ENCODE results near the gene TAGAP. TPM values are rescaled to one million over a fixed set of nuclear protein-coding genes. Genes with fewer than 3 reads are reported as not detected.

Gene TAGAP
- polyA plus RNA-seq, 1 donor (not counting 4 experiments of a cell fraction or from before 2014, with no cell fraction given), result 0.08 TPM

DNA sequence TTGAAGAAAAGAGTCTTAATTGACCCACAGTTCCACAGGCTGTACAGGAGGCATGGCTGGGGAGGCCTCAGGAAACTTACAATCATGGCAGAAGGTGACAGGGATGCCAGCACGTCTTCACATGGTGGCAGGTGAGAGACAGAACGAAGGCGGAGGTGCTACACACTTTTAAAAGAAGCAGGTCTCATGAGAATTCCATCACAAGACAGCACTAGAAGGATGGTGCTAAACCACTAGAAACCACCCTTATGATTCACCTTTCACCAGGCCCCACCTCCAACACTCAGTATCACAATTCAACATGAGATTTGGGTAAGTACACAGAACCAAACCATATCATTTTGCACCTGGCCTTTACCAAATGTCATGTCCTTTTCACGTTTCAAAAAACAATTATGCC lies 20.9 kb downstream of the TAGAP start:
- no peak for TF ChIP-seq EZH2 (IDR thresholded peaks at IDR 0.05; ENCODE audit: low read length)
- no peak for TF ChIP-seq CTCF (optimal IDR thresholded peaks at IDR 0.05 in 1 of 3, IDR thresholded peaks at IDR 0.05 in 1 of 3, conservative IDR thresholded peaks at IDR 0.05 in 1 of 3; ENCODE audit: extremely low read depth in 1 of 3, insufficient read depth in 2 of 3, low read length in 3 of 3)
- Histone ChIP-seq H3K27ac (ENCODE audit: control insufficient read depth, insufficient read depth, low read length) (no peak overlapping the region), H3K9me1 (ENCODE audit: control insufficient read depth, extremely low read depth, insufficient read depth, low read length) (no peaks in the 10 kb centered on the region), H3K9me3 (ENCODE audit: control insufficient read depth, low read depth, low read length) (no peaks in the 10 kb centered on the region), H3K9ac (ENCODE audit: control insufficient read depth, extremely low read depth, insufficient read depth, low read length) (no peak overlapping the region), H3K36me3 (ENCODE audit: control insufficient read depth in 2 of 2, extremely low read depth in 1 of 2, insufficient read depth in 2 of 2, low read length in 2 of 2) (no peaks in the 10 kb centered on the region), H3K79me2 (ENCODE audit: control insufficient read depth, insufficient read depth, low read length) (no peaks in the 10 kb centered on the region), H4K20me1 (ENCODE audit: control insufficient read depth, extremely low read depth, insufficient read depth, low read length) (no peaks in the 10 kb centered on the region), H3K4me1 (ENCODE audit: control insufficient read depth, extremely low read depth, insufficient read depth, low read length) (no peaks in the 10 kb centered on the region), H2AFZ (ENCODE audit: control insufficient read depth, low read length) (no peak overlapping the region), H3K4me2 (ENCODE audit: control insufficient read depth, extremely low read depth, insufficient read depth, low read depth, low read length) (no peak overlapping the region), H3K4me3 (ENCODE audit: control insufficient read depth in 2 of 3, extremely low read depth in 1 of 3, insufficient read depth in 2 of 3, low read depth in 1 of 3, low read length in 3 of 3) (no peak overlapping the region), H3K27me3 (ENCODE audit: control insufficient read depth, extremely low read depth, insufficient read depth, low read length) (no peaks in the 10 kb centered on the region)
- DNase-seq (ENCODE audit: low read depth, low spot score), result no peak
- dilution Hi-C loops (cut with MboI; ENCODE audit: extremely low pct_ligation_motif_present, low sequenced_read_pairs), result no loop called here
- no peak for FAIRE-seq

DNA sequence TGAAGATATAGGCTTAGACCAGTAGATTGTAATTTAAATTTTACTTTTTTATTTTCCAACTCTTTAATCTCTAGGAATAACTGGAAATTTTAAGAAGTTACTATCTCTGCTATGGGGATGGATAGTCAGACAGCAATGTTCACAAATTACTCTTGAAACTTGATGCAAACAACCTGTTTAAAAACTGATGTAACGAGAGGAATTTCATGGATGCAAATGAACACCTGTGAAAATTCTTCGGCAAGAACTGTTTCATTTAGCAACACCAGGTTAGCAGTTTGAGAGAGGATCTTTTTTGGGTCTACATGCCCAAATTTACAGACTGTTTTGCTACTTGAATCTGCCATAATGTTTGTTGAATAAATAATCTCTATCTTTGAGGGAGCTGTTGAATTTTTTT lies 24.8 kb downstream of the TAGAP start:
- DNase-seq (ENCODE audit: low read depth, low spot score) (no peak), FAIRE-seq (no peak)
- Histone ChIP-seq H4K20me1 (ENCODE audit: control insufficient read depth, extremely low read depth, insufficient read depth, low read length) (no peaks in the 10 kb centered on the region), H3K9me1 (ENCODE audit: control insufficient read depth, extremely low read depth, insufficient read depth, low read length) (no peaks in the 10 kb centered on the region), H3K27ac (ENCODE audit: control insufficient read depth, insufficient read depth, low read length) (no peak overlapping the region), H3K4me2 (ENCODE audit: control insufficient read depth, extremely low read depth, insufficient read depth, low read depth, low read length) (no peak overlapping the region), H2AFZ (ENCODE audit: control insufficient read depth, low read length) (no peak overlapping the region), H3K27me3 (ENCODE audit: control insufficient read depth, extremely low read depth, insufficient read depth, low read length) (no peaks in the 10 kb centered on the region), H3K4me1 (ENCODE audit: control insufficient read depth, extremely low read depth, insufficient read depth, low read length) (no peaks in the 10 kb centered on the region), H3K79me2 (ENCODE audit: control insufficient read depth, insufficient read depth, low read length) (no peaks in the 10 kb centered on the region), H3K9ac (ENCODE audit: control insufficient read depth, extremely low read depth, insufficient read depth, low read length) (no peak overlapping the region), H3K9me3 (ENCODE audit: control insufficient read depth, low read depth, low read length) (no peaks in the 10 kb centered on the region), H3K36me3 (ENCODE audit: control insufficient read depth in 2 of 2, extremely low read depth in 1 of 2, insufficient read depth in 2 of 2, low read length in 2 of 2) (no peaks in the 10 kb centered on the region), H3K4me3 (ENCODE audit: control insufficient read depth in 2 of 3, extremely low read depth in 1 of 3, insufficient read depth in 2 of 3, low read depth in 1 of 3, low read length in 3 of 3) (no peak overlapping the region)
- no peak for TF ChIP-seq CTCF (optimal IDR thresholded peaks at IDR 0.05 in 1 of 3, IDR thresholded peaks at IDR 0.05 in 1 of 3, conservative IDR thresholded peaks at IDR 0.05 in 1 of 3; ENCODE audit: extremely low read depth in 1 of 3, insufficient read depth in 2 of 3, low read length in 3 of 3)
- dilution Hi-C loops (cut with MboI; ENCODE audit: extremely low pct_ligation_motif_present, low sequenced_read_pairs), result no loop called here

Data from keratinocyte (primary cell).